Left lobe of liver (tissue), 2 donors: Measurements from ENCODE around the gene GEMIN2. TPM values are rescaled to one million over a fixed set of nuclear protein-coding genes. Genes with fewer than 3 reads are reported as not detected.
"Not testable (repeated sequence)": the region's sequence is repeated elsewhere in the genome, so short reads cannot be mapped to it uniquely, and the experiment has no call there.

Source experiments
- ATAC-seq: fragments of 200-7000 bp; cut with Tn5 transposase; one replicate; pipeline ENCODE4 v1.9.1; 2020; ENCODE audit warnings: mild to moderate bottlenecking, moderate library complexity
- DNase-seq: peaks from one replicate; pipeline ENCODE4 v3.0.0-alpha.2; 2020; ENCODE audit warnings: low spot score
- total RNA-seq: library from RNA; stranded (reverse); gene quantifications from one replicate; pipeline ENCODE4 v1.2.1, GENCODE V29; 2021
- donor health status: DM: no; HTN: no; CAD: no; lungs with moderate emphysema.
- donor health status: DM: no; HTN: yes; CAD: no.

GEMIN2 gene, protein sequence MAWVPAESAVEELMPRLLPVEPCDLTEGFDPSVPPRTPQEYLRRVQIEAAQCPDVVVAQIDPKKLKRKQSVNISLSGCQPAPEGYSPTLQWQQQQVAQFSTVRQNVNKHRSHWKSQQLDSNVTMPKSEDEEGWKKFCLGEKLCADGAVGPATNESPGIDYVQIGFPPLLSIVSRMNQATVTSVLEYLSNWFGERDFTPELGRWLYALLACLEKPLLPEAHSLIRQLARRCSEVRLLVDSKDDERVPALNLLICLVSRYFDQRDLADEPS
- total RNA-seq, result 3.6 TPM

DNA sequence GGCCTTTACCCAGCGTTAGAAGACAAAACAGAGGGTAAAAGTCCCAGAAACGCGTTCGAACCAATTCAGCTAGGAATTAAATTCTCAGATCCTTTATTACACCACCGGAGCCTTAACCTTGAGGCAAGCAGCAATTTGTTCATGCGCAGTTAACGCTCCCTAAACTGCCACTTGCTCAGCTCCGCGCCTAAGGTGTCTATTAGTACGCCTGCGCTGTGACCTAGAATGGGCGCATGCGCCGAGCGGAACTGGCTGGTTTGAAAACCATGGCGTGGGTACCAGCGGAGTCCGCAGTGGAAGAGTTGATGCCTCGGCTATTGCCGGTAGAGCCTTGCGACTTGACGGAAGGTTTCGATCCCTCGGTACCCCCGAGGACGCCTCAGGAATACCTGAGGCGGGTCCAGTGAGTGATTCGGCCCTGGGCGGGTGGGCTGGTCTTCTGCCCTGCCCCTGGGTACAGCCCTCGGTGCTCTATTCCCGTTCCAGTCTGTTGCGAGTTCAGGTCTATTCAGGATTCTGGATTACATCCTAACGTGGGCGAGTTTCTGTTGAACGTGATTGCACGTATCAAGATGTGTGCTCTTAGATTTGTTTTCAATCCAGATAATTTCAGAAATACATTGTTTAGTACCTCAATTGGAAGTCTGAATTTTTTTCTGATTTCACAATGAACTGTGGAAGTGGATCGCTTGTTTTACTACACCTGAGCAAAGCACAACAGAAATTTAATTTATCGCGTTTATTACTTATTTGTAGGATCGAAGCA lies at the start of gene GEMIN2:
TSS of gene GEMIN2 (plus strand) at position 251 of the 766 bp plus-strand sequence. CDS start at position 267, 16 bp downstream.
- ATAC-seq (peak; percentile 98), DNase-seq (peak; percentile 95)

DNA sequence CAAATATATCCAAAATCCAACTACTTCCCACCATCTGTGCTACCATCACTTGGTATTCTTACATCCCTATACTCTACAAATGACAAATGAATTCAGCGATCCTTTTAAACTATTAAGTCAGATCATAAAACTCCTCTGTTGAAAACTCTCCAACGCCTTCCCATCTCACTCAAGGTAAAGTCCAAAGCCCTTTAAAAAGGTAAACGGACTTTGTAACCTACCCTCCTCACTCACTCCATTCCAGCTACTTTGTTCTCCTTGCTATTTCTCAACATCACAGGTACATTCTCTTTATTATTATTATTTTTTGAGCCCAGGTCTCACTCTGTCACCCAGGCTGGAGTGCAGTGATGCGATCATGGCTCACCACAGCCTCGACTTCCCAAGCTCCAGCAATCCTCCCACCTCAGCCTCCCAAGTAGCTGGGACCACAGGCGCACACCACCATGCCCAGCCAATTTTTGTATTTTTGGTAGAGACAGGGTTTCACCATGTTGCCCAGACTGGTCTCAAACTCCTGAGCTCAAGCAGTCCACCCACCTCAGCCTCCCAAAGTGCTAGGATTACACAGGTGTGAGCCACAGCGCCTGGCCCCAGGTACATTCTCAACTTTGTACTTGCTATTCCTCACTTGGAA lies 44.8 kb upstream of the GEMIN2 start:
- ATAC-seq, result peak; percentile 70
- not testable (repeated sequence) for DNase-seq

DNA sequence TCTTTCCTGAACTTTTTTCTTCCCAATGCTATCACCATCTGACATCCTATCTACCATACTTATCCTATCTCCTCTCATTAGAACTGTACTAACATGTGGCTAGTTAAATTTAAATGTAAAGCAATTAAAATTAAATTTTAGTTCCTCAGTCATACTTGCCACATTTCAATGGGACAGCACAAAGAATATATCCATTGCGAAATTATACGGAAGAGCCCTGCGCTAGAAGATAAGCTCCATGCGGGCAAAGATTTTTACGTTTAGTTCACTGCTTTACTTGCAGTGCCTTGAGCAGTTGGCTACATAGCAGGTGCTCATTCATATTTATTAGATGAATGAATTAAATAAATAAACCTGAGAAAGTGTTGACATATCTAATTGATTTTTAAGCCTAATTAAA lies 44.2 kb upstream of the GEMIN2 start:
- DNase-seq (no peak), ATAC-seq (no peak)

DNA sequence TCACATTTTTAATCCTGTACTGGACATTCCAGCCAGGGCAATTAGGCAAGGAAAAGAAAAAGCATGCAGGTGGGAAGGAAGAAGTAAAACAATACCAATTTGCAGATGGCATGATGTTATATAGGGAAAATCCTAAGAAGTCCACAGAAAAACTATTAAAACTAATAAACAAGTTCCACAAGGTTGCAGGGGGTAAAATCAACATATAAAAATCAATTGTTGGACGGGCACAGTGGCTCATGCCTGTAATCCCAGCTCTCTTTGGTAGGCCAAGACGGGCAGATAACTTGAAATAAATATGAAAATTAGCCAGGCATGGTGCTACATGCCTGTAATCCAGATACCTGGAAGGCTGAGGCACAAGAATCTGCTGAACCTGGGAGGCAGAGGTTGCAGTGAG lies 43.0 kb upstream of the GEMIN2 start:
- DNase-seq (no peak), ATAC-seq (no peak)

DNA sequence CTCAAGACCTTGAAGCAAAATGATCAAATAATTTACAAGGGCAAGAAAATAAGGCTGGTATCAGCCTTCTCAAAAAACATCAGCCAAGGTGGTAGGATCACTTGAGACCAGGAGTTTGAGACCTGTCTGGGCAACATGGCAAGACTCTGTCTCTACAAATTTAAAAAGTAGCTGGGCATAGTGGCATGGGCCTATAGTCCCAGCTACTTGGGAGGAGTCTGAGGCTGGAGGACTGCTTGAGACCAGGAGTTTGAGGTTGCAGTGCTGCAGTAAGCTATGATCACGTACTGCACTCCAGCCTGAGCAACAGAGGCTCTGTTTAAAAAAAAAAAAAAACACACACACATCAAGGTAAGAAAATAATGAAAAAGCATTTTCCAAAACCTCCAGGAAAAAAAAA lies 33.2 kb upstream of the GEMIN2 start:
- ATAC-seq (no peak), DNase-seq (no peak)

DNA sequence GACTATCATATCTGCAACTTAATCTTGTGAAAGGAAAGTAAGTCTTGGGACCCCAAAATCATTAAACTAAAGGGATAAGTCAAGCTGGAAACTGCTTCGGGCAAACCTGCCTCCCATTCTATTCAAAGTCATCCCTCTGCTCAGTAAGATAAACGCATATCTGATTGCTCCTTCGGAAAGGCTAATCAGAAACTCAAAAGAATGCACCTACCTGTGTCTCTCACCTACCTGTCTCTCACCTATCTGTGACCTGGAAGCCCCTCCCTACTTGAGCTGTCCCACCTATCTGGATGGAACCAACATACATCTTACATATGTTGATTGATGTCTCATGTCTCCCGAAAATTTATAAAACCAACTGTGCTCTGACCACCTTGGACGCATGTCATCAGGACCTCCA lies 31.0 kb upstream of the GEMIN2 start:
- DNase-seq (no peak), ATAC-seq (no peak)

DNA sequence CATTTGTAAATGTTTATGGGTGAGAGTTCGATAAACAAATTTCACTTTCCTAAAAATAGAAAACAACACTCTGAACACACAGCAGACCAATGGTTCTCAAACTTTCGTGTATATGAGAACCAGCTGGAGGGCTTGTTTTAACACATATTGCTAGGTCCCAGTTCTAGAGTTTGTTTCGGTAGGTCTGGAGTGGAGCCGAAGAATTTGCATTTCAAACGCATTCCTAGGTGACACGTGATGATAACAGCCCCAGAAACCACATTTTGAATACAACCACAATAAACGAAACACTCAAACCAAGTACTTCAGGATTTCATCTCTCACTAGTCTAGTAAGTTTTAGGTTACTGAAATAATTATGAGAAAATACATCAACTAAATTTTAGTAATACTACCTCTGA lies 28.2 kb upstream of the GEMIN2 start:
- no peak for DNase-seq

DNA sequence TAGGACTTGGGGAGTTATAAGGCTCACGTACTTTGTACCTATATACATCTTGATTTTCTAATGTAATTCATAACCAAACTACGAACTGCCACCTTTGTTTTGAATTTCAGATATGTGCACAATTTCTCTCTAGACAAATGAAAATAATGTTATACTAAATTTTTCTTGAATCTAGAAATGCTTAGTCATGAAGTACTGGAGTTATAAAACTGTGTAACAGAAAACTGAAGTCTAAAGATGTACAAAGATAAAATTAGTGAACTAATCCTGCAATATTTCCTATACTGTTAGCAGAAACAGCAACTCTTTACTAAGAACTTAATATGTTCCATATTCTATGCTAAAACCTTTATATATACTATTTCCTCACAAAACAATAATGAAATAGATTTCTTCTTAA lies 26.6 kb upstream of the GEMIN2 start:
- no peak for ATAC-seq

More for the DNA sequence above, 28.2 kb upstream of the GEMIN2 start:
- ATAC-seq, result no peak

DNA sequence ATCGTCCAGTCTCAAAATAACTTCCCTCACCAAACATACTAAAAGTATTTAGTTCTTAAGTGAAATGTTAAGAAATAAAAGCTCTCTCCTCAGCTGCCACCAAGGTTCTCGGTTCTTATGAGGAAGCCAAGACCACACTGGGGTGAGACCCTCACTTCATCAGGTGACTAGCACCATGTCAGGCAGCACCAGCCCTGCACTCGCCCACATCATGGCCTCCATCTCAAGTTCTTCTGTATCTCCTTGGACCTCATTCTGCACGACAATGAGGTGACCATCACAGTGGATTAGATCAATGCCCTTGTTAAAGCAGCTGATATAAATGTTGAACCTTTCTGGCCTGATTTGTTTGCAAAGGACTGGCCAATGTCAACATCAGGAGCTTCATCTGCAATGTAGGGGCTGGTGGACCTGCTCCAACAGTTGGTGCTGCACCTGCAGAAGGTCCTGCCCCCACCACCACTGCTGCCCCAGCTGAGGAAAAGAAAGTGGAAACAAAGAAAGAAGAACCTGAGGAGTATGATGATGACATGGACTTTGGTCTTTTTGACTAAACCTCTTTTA lies 23.5 kb upstream of the GEMIN2 start:
- peak; percentile 62 for DNase-seq
- ATAC-seq, result peak; percentile 95

More for the DNA sequence above, 26.6 kb upstream of the GEMIN2 start:
- no peak for DNase-seq

DNA sequence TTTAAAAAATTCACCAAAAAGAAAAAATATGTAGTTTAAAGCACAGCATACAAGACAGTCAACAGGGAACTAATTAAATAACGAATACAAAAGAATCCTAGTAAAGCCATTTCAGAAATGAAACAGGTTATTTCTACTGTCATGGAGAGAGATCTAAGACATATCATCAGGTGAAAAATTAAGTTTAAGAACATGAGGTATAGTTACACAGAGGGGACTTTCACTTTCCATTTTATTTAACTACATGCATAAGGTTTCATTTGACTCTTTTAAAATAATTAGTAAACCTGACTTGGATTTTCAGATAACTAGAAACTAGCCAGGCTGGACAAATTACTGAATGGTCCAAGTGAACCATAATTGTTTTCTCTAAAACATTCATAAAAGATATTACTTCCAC lies 22.4 kb upstream of the GEMIN2 start:
- ATAC-seq, result no peak
- no peak for DNase-seq

DNA sequence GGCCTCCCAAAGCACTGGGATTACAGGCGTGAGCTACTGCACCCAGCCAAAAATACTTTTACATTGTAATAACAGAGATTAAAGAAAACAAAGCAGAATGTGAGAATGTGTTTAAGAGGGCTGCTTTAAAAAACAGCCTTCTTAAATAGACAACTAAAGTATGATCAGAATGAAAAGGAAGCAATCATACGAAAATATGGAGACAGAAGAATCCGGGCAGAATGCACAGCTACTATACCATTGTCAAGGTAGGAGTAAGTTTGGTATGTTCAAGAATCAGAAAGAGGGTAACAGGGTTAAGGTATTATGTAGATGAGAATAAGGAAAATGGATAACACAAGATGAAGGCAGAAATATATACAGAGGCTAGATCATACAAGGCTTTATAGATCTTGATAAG lies 19.6 kb upstream of the GEMIN2 start:
- DNase-seq (no peak), ATAC-seq (no peak)

DNA sequence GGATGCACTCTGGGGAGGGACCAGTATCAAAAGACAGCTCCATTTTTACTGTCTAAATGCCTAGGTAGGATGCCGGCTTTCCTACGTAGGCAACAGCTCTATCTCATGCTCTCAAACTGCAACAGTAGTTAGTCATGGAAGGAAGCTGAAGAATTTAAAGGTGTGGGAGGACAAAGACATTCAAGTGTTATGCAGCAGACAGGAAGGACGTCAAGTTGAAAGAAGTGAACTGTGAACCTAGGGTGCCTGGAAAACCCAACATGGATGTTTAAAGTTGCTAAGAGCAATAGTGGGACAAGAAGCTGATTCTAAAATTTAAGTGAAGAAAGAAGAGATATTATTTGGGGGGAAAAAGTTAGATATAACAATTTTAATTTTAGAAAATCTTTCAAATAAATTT lies 17.0 kb upstream of the GEMIN2 start:
- DNase-seq, result no peak
- no peak for ATAC-seq

DNA sequence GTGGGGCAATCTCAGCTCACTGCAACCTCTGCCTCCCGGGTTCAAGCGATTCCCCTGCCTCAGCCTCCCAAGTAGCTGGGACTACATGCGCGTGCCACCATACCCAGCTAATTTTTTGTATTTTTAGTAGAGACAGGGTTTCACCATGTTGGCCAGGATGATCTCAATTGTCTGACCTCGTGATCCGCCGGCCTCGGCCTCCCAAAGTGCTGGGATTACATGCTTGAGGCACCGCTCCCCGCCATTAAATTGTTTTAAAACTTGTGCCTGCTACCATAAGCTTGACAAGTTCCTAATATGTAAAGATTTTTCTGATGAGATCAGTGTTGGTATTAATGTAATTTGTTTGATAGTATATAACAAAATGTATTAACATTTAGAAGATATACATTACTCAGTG lies 14.9 kb upstream of the GEMIN2 start:
- not testable (repeated sequence) for ATAC-seq, DNase-seq

DNA sequence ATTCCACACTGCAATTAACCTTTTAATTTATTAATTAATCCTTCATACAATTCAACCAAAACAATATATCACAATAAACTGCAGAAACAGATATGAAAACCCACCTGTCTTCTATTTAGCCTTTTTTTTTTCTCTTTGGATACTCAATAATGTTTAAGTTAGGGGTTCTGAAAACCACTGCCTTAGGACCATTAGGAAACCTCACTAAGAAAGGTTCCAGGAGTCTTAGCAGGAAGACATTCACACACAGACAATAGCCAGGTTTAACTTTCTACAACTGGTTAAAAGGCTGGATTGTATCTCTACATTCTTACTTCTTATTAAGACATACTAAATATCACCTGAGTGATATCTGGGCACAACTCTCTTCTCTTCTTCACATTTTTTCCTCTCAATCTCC lies 14.4 kb upstream of the GEMIN2 start:
- ATAC-seq, result no peak
- DNase-seq, result no peak

DNA sequence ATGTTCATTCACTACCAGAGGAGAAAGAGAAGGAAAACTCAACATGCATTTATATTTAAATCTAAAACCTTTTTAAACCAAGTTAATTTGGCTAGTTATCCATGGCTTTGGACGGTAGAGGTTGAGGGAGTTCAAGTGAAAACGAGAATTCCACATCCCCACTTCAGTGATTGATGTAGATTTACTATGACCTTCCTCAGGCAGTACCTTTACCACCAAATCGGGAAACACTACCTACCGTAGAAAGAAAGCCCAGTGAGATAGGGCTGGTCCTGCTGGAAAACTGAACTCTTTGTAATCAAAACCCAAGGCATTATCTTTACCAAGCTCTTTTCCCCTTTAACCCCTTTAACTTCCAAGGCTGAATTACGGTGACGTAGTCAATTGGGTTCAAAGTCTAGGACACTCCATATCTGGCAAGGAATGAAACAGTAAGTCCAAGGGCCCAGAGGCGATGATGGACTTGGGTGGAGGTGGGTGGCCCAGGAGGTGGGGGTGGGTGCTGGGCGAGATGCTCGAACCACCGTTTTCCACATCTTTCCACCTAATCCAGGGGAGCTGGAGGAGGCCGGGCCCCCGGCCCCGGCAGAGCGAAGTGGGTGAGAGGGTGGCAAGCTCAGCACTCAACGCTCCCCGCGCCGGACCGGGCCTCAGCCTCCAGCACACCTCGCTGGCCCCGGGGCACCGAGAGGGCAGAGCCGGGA lies 11.7 kb upstream of the GEMIN2 start:
- peak; percentile 74 for ATAC-seq
- DNase-seq, result no peak

DNA sequence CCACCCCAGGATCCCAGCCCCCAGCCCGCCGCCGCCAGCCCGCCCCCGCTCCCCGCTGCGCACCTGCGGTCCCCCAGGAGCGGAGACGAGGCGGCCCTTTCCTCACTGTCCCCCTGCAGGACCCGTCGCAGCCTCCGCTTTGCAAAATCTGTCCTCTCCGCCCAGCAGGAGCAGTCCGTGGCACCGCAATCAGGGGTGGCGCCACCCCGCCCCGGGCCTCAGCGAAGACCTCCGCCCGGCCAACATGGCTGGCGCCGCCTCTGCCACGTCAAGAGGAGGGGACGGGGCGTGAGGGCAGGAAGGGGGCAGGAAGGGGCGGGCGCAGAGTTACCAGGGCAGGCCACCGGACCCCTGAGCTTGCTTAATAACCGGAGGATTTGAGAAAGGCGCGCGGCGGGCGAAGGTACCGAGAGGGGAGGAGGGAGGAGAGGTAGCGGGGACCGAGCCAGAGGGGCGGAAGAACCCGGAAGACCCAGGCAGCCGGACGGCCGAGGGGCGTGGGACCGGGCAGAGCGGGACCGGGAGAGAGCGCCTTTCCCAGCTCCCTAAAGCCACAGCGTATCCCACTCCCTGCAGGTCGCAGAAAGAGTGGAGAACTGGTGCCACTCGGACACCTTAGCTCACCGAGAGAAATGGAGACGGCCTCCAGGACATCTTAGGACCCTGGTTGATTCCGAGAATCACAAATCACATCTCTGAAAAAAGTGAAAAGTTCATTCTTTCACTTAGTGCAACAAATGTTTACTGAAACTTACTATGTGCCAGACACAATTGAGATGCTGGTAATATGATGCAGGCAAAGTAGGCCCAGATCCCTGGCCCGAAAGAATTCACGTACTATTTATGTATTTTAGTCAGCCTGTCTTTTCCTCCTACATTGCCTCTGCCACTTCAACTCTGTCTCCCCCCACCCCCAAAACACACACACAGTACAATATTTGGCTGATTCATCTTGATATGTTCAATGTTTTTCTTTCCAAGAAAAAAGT lies 10.9 kb upstream of the GEMIN2 start, which contains the start of gene SEC23A:
TSS of gene SEC23A (minus strand) at position 267 of the 989 bp plus-strand sequence. CDS start 7,117 bp downstream, outside the sequence.
- ATAC-seq (peak; percentile 95), DNase-seq (peak; percentile 95)

DNA sequence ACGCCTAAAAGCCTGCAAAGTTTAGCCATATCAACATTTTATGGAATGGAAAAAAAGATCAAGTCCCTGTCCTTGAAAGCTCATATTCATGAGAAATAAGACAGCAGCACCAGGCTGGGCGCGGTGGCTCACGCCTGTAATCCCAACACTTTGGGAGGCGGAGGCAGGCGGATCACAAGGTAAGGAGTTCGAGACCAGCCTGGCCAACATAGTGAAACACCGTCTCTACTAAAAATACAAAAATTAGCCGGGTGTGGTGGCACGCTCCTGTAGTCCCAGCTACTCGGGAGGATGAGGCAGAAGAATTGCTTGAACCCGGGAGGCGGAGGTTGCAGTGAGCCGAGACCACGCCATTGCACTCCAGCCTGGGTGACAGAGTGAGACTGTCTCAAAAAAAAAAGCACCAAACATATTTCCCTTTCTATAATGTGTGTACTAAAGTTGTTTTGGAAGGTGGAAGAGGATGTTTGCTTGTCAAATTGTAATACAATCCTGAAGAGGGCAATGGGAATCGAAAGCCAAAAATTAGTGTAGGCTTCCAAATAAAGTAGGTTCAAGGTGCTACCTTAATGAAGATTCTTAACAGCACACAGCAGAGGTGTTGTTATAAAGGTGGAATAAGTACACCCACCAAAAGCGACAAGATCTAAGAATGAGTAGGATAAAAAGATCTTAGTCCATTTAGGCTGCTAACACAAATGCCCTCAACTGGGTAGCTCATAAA lies 9.9 kb upstream of the GEMIN2 start:
- not testable (repeated sequence) for DNase-seq

DNA sequence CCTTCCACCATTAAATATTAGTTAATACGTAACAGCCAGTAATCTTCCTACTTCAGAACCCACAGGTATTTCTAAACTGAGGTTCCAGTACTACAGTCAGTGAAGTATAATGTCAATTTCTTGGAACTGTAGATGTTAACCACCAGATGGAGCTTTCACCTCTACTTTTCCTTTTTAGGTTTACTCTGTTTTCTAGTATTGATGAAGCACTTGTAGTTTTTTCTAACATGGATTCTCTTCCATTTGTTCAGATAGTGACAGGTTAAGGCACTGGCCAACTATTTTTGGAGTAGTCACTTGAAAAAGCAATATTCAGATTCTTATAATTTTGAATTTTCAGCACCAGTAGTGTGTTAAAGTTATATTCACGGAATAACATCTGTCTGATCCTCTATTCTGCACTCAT lies 6.5 kb upstream of the GEMIN2 start:
- DNase-seq (no peak), ATAC-seq (peak; percentile 29)

More for the DNA sequence above, 9.9 kb upstream of the GEMIN2 start:
- not testable (repeated sequence) for ATAC-seq

DNA sequence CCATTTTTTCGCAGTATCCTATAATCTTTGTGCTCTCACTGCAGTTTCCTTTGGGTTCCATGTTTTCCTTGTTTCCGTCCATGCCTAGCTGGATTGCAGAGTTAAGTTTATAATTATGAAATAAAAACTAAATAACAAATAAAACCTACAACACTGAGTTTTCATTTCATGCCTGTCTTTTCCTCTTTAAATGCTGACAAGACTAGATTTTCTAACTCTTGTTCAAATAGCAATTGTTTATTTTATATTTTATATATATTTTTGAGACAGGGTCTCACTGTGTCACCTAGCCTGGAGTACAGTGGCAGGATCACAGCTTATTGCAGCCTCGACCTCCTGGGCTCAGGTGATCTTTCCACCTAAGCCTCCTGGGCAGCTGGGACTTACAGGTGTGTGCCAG lies 5.3 kb upstream of the GEMIN2 start:
- ATAC-seq (no peak), DNase-seq (no peak)
